Dermis blood vessel endothelial cell (primary cell): ENCODE results near the gene NUP62. TPM values are rescaled to one million over a fixed set of nuclear protein-coding genes. Genes with fewer than 3 reads are reported as not detected.

ENCODE experiments used
- DNase-seq: peaks from one replicate; pipeline ENCODE4 v3.0.0; 2010
- total RNA-seq: library from RNA; depleted of rRNA; stranded (reverse); fragments of >200 nt; gene quantifications from 2 replicates; pipeline ENCODE4 v1.2.3, GENCODE V29; 2014

NUP62 gene
- total RNA-seq, 1 donor from 2014 or later, result 28.4 TPM

- no peak for DNase-seq
Observed at GRCh38 chr19:49863935-49864320, 65.4 kb downstream of the NUP62 start.

DNA sequence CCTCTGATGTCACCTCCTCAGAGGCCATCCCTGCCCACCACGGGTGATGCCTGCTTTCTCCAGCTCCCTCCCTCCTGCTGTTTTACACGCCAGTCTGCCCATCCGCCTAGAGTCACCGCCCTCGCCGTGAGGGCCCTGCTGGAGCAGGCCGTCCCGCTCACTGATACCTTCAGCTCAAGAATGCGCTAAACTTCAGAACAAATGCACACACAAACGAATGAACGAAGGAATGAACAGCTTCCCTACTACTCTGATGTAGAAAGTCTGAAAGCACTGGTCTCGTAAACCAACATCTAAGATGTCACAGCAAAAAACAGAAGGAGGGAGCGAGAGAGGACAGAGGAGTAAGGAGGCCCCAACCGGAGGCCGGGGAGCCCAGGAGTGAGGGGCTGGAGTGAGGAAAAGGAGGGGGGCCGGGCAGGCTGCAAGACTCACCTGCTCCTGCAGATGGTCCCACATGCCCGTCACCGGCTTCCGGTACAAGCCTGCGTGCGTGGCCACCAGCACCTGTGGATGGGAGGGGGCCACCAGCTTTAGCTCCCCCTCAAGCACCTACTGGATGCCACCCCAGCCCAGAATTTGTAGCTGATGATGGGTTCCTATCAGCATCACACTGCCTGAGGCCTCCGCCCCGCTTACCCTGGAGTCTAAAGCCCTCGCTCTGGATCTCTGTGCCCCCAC, 65.9 kb downstream of the NUP62 start:
- DNase-seq, result no peak

GRCh38 chr19:49862391-49863253, 66.7 kb downstream of the NUP62 start:
- DNase-seq, result peak; percentile 38

DNA sequence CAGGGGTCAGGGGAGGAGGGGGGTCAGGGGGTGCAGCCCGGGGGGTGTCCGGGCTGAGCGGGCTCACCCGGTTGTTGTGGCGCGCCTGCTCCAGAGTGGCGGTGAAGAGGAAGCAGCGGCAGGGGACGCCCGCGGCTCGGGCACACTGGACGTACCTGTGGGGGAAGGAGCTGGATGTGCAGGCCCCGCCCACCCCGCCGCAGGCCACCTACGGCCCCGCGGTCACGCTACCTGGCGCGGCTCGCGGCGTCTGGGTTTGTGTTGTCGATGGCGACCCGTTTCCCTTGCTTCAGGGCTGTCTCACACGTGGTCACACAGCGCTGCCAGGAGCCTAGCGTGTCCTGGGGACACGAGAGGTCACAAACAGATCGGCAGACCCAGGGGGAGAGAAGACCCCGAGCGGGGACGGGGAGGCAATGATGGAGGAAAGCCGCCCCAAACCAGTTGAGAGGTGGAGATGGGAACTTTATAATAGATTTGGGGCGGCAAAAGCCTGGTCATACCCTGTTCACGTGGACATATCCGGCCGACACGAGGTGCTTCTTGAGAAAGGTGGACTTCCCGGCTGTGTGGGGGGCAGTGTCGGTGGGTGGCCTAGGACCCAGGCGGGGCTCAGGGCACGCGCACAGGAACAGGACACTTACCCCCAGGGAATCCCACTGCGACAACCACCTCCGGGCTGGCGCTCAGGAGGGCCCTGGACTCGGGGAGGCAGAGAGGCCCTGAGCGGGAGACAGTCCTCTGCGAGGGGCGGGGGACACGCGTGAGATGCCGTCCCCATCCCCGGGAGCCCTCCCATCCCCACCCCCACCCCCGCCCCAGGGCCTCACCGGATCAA, 67.5 kb downstream of the NUP62 start:
- DNase-seq, result no peak

GRCh38 chr19:49861107-49861506, 68.2 kb downstream of the NUP62 start:
- DNase-seq, result no peak

- DNase-seq, result no peak
Observed at GRCh38 chr19:49860336-49861102, 68.8 kb downstream of the NUP62 start.

GRCh38 chr19:49859682-49860335, 69.5 kb downstream of the NUP62 start:
- no peak for DNase-seq

GRCh38 chr19:49858088-49858985, 71.0 kb downstream of the NUP62 start:
- DNase-seq, result no peak

GRCh38 chr19:49857838-49858087, 71.5 kb downstream of the NUP62 start:
- DNase-seq, result no peak

DNA sequence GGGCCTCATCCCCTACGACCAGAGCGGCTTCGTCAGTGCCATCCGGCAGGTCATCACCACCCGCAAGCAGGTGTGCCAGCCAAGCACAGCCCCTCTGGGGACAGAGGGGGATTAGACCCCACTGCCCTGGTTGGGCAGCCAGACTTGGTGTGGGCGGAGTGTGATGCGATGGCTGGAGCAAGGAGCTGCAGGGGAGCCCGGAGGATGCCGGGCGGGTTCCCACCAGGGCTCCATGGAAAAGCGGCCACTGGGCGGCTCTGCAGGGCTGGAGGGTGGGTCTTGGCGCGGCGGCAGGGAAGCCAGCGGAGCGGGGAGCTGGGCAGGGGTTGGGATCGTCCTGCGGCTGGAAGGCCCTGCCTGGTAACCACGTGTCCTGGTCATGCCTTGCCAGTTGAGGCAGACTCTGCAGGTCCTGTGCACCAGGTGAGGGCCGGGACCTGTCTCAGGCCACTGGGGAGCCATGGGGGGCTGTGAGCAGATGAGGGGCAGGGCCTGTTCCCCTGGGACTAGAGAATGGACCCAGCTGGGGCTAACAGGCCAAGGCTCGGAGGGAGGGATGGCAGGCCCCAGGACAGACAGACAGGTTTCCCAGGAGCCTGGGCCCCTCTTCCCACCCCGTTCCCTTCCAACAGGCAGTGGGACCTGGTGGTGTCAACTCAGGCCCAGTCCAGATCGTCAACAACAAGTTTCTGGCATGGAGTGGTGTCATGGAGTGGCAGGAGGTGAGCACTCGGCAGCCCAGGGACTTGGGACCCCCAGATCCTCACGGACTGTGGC, 72.1 kb downstream of the NUP62 start:
- no peak for DNase-seq

Other genes with a start within 250 kb of the NUP62 start
- gene ADM5, start 239.9 kb downstream of the NUP62 start, total RNA-seq, result 0.70 and 1.5 TPM in 2 replicates
- 19.1 and 19.5 TPM in 2 replicates for gene CPT1C, start 238.4 kb downstream of the NUP62 start, total RNA-seq
- 0.17 TPM in 1 of 2 replicates, not detected in the other for gene TSKS, start 166.2 kb downstream of the NUP62 start, total RNA-seq
- 52.1 and 129 TPM in 2 replicates for gene AP2A1, start 162.5 kb downstream of the NUP62 start, total RNA-seq
- gene FUZ, start 116.2 kb downstream of the NUP62 start, total RNA-seq, result 19.2 and 22.4 TPM in 2 replicates
- 13.4 and 34.4 TPM in 2 replicates for gene MED25, start 111.2 kb downstream of the NUP62 start, total RNA-seq
- 57.2 and 72.9 TPM in 2 replicates for gene PTOV1, start 78.3 kb downstream of the NUP62 start, total RNA-seq
- 44.3 and 60.4 TPM in 2 replicates for gene PNKP, start 61.9 kb downstream of the NUP62 start, total RNA-seq
- gene AKT1S1, start 52.1 kb downstream of the NUP62 start, total RNA-seq, result 9.9 and 13.0 TPM in 2 replicates
- gene TBC1D17, start 51.8 kb downstream of the NUP62 start, total RNA-seq, result 7.5 and 13.8 TPM in 2 replicates
- gene IL4I1, start 32.6 kb downstream of the NUP62 start, total RNA-seq, result 2.1 and 3.6 TPM in 2 replicates
- 3.2 and 3.5 TPM in 2 replicates for gene ATF5, start 299 bp downstream of the NUP62 start, total RNA-seq
- gene SIGLEC11, start 31.7 kb upstream of the NUP62 start, total RNA-seq, result not detected in 2 replicates
- 23.9 and 25.5 TPM in 2 replicates for gene VRK3, start 95.9 kb upstream of the NUP62 start, total RNA-seq
- 6.9 and 12.3 TPM in 2 replicates for gene ZNF473, start 96.5 kb upstream of the NUP62 start, total RNA-seq
- gene IZUMO2, start 233.8 kb upstream of the NUP62 start, total RNA-seq, result not detected in 2 replicates